ENCODE measurements around the gene CACNA2D4. TPM values are rescaled to one million over a fixed set of nuclear protein-coding genes. Genes with fewer than 3 reads are reported as not detected.

CACNA2D4 gene
- total and polyA plus RNA-seq, 4 donors: 0.95 to 1.8 (median 1.7) TPM

GRCh38 chr12:1830401-1830845 is 88.0 kb downstream of the CACNA2D4 start:
- no peak overlapping the region for H3K27ac ChIP-seq (ENCODE audit: low read depth, low read length)
- H3K27me3 ChIP-seq (ENCODE audit: control insufficient read depth, insufficient read depth, low read length): peaks cover 14% of the 10 kb centered on the region
- 67% methylated on average over 2 of the region's 3 CpGs for WGBS (ENCODE audit: insufficient coverage)

GRCh38 chr12:1829306-1829900 is 89.0 kb downstream of the CACNA2D4 start:
- Histone ChIP-seq H3K27ac (ENCODE audit: low read depth, low read length) (no peak overlapping the region), H3K27me3 (ENCODE audit: control insufficient read depth, insufficient read depth, low read length) (peaks cover 14% of the 10 kb centered on the region), H3K4me3 (ENCODE audit: low read depth, low read length) (no peak overlapping the region), H3K4me1 (ENCODE audit: control insufficient read depth, insufficient read depth, low read length) (peaks cover 40% of the 10 kb centered on the region), H3K9me3 (ENCODE audit: control insufficient read depth, insufficient read depth, low read length) (no peaks in the 10 kb centered on the region), H3K36me3 (ENCODE audit: control insufficient read depth, insufficient read depth, low read length) (peaks cover 40% of the 10 kb centered on the region)
- DNase-seq (ENCODE audit: low read depth in 4 of 6, low spot score in 6 of 6): no peak
- WGBS (ENCODE audit: insufficient coverage): 90% methylated on average over 11 of the region's 11 CpGs

More at GRCh38 chr12:1830401-1830845, 88.0 kb downstream of the CACNA2D4 start:
- H3K4me1 ChIP-seq (ENCODE audit: control insufficient read depth, insufficient read depth, low read length): peaks cover 45% of the 10 kb centered on the region
- peaks cover 50% of the 10 kb centered on the region for H3K36me3 ChIP-seq (ENCODE audit: control insufficient read depth, insufficient read depth, low read length)
- H3K9me3 ChIP-seq (ENCODE audit: control insufficient read depth, insufficient read depth, low read length): no peaks in the 10 kb centered on the region
- DNase-seq (ENCODE audit: low read depth in 4 of 6, low spot score in 6 of 6): no peak
- no peak overlapping the region for H3K4me3 ChIP-seq (ENCODE audit: low read depth, low read length)

GRCh38 chr12:1828856-1829255 is 89.6 kb downstream of the CACNA2D4 start:
- 77% methylated on average over 12 of the region's 16 CpGs for WGBS (ENCODE audit: insufficient coverage)
- Histone ChIP-seq H3K27me3 (ENCODE audit: control insufficient read depth, insufficient read depth, low read length) (peaks cover 14% of the 10 kb centered on the region), H3K9me3 (ENCODE audit: control insufficient read depth, insufficient read depth, low read length) (no peaks in the 10 kb centered on the region)

GRCh38 chr12:1827826-1828805 is 90.3 kb downstream of the CACNA2D4 start:
- Histone ChIP-seq H3K27ac (ENCODE audit: low read depth, low read length) (no peak overlapping the region), H3K4me1 (ENCODE audit: control insufficient read depth, insufficient read depth, low read length) (peaks cover 38% of the 10 kb centered on the region), H3K9me3 (ENCODE audit: control insufficient read depth, insufficient read depth, low read length) (no peaks in the 10 kb centered on the region), H3K4me3 (ENCODE audit: low read depth, low read length) (no peak overlapping the region), H3K27me3 (ENCODE audit: control insufficient read depth, insufficient read depth, low read length) (peaks cover 14% of the 10 kb centered on the region), H3K36me3 (ENCODE audit: control insufficient read depth, insufficient read depth, low read length) (peaks cover 39% of the 10 kb centered on the region)
- DNase-seq (ENCODE audit: low read depth in 4 of 6, low spot score in 6 of 6): no peak
- WGBS (ENCODE audit: insufficient coverage): 79% methylated on average over 33 of the region's 38 CpGs

More at GRCh38 chr12:1828856-1829255, 89.6 kb downstream of the CACNA2D4 start:
- Histone ChIP-seq H3K36me3 (ENCODE audit: control insufficient read depth, insufficient read depth, low read length) (peaks cover 37% of the 10 kb centered on the region), H3K4me1 (ENCODE audit: control insufficient read depth, insufficient read depth, low read length) (peaks cover 40% of the 10 kb centered on the region), H3K27ac (ENCODE audit: low read depth, low read length) (no peak overlapping the region), H3K4me3 (ENCODE audit: low read depth, low read length) (no peak overlapping the region)
- DNase-seq (ENCODE audit: low read depth in 4 of 6, low spot score in 6 of 6): no peak

- DNase-seq (ENCODE audit: low read depth in 4 of 6, low spot score in 6 of 6): peak in 1 of 6 donors; percentile 47
- peaks cover 37% of the 10 kb centered on the region for H3K4me1 ChIP-seq (ENCODE audit: control insufficient read depth, insufficient read depth, low read length)
- H3K9me3 ChIP-seq (ENCODE audit: control insufficient read depth, insufficient read depth, low read length): no peaks in the 10 kb centered on the region
- 67% methylated on average over 22 of the region's 25 CpGs for WGBS (ENCODE audit: insufficient coverage)
- peaks cover 19% of the 10 kb centered on the region for H3K27me3 ChIP-seq (ENCODE audit: control insufficient read depth, insufficient read depth, low read length)
- H3K4me3 ChIP-seq (ENCODE audit: low read depth, low read length): no peak overlapping the region
- H3K27ac ChIP-seq (ENCODE audit: low read depth, low read length): no peak overlapping the region
- H3K36me3 ChIP-seq (ENCODE audit: control insufficient read depth, insufficient read depth, low read length): peaks cover 39% of the 10 kb centered on the region
Observed at GRCh38 chr12:1826867-1827705, 91.4 kb downstream of the CACNA2D4 start.

GRCh38 chr12:1826401-1826800 is 92.1 kb downstream of the CACNA2D4 start:
- Histone ChIP-seq H3K36me3 (ENCODE audit: control insufficient read depth, insufficient read depth, low read length) (peaks cover 38% of the 10 kb centered on the region), H3K27me3 (ENCODE audit: control insufficient read depth, insufficient read depth, low read length) (peaks cover 22% of the 10 kb centered on the region), H3K4me3 (ENCODE audit: low read depth, low read length) (no peak overlapping the region), H3K27ac (ENCODE audit: low read depth, low read length) (no peak overlapping the region), H3K4me1 (ENCODE audit: control insufficient read depth, insufficient read depth, low read length) (peaks cover 43% of the 10 kb centered on the region), H3K9me3 (ENCODE audit: control insufficient read depth, insufficient read depth, low read length) (no peaks in the 10 kb centered on the region)
- DNase-seq (ENCODE audit: low read depth in 4 of 6, low spot score in 6 of 6): no peak
- 69% methylated on average over 13 of the region's 15 CpGs for WGBS (ENCODE audit: insufficient coverage)

- Histone ChIP-seq H3K9me3 (ENCODE audit: control insufficient read depth, insufficient read depth, low read length) (no peaks in the 10 kb centered on the region), H3K36me3 (ENCODE audit: control insufficient read depth, insufficient read depth, low read length) (peaks cover 31% of the 10 kb centered on the region), H3K27me3 (ENCODE audit: control insufficient read depth, insufficient read depth, low read length) (peaks cover 22% of the 10 kb centered on the region), H3K4me1 (ENCODE audit: control insufficient read depth, insufficient read depth, low read length) (peaks cover 43% of the 10 kb centered on the region), H3K27ac (ENCODE audit: low read depth, low read length) (no peak overlapping the region), H3K4me3 (ENCODE audit: low read depth, low read length) (no peak overlapping the region)
- DNase-seq (ENCODE audit: low read depth in 4 of 6, low spot score in 6 of 6): no peak
- 84% methylated on average over 14 of the region's 14 CpGs for WGBS (ENCODE audit: insufficient coverage)
Observed at GRCh38 chr12:1825382-1826102, 92.9 kb downstream of the CACNA2D4 start.

GRCh38 chr12:1823237-1823636 is 95.2 kb downstream of the CACNA2D4 start:
- no peak for DNase-seq (ENCODE audit: low read depth in 4 of 6, low spot score in 6 of 6)
- peaks cover 50% of the 10 kb centered on the region for H3K4me1 ChIP-seq (ENCODE audit: control insufficient read depth, insufficient read depth, low read length)
- H3K4me3 ChIP-seq (ENCODE audit: low read depth, low read length): no peak overlapping the region
- no peak overlapping the region for H3K27ac ChIP-seq (ENCODE audit: low read depth, low read length)
- H3K27me3 ChIP-seq (ENCODE audit: control insufficient read depth, insufficient read depth, low read length): peaks cover 28% of the 10 kb centered on the region
- H3K9me3 ChIP-seq (ENCODE audit: control insufficient read depth, insufficient read depth, low read length): no peaks in the 10 kb centered on the region
- WGBS (ENCODE audit: insufficient coverage): 91% methylated on average over 9 of the region's 10 CpGs
- H3K36me3 ChIP-seq (ENCODE audit: control insufficient read depth, insufficient read depth, low read length): peaks cover 22% of the 10 kb centered on the region

- H3K4me3 ChIP-seq (ENCODE audit: low read depth, low read length): no peak overlapping the region
- H3K9me3 ChIP-seq (ENCODE audit: control insufficient read depth, insufficient read depth, low read length): no peaks in the 10 kb centered on the region
Observed at GRCh38 chr12:1822699-1823098, 95.8 kb downstream of the CACNA2D4 start.

More at GRCh38 chr12:1822699-1823098, 95.8 kb downstream of the CACNA2D4 start:
- WGBS (ENCODE audit: insufficient coverage): 72% methylated on average over 11 of the region's 11 CpGs
- H3K36me3 ChIP-seq (ENCODE audit: control insufficient read depth, insufficient read depth, low read length): peaks cover 16% of the 10 kb centered on the region
- peaks cover 28% of the 10 kb centered on the region for H3K27me3 ChIP-seq (ENCODE audit: control insufficient read depth, insufficient read depth, low read length)
- peaks cover 50% of the 10 kb centered on the region for H3K4me1 ChIP-seq (ENCODE audit: control insufficient read depth, insufficient read depth, low read length)
- H3K27ac ChIP-seq (ENCODE audit: low read depth, low read length): no peak overlapping the region
- DNase-seq (ENCODE audit: low read depth in 4 of 6, low spot score in 6 of 6): no peak
